ENCODE results near the gene OPCML. TPM values are rescaled to one million over a fixed set of nuclear protein-coding genes. Genes with fewer than 3 reads are reported as not detected.

The OPCML gene
- total RNA-seq, 1 donor, result not detected

GRCh38 chr11:133197425-133197824 lies 334.9 kb downstream of the OPCML start:
- TF ChIP-seq, protein P1, sequence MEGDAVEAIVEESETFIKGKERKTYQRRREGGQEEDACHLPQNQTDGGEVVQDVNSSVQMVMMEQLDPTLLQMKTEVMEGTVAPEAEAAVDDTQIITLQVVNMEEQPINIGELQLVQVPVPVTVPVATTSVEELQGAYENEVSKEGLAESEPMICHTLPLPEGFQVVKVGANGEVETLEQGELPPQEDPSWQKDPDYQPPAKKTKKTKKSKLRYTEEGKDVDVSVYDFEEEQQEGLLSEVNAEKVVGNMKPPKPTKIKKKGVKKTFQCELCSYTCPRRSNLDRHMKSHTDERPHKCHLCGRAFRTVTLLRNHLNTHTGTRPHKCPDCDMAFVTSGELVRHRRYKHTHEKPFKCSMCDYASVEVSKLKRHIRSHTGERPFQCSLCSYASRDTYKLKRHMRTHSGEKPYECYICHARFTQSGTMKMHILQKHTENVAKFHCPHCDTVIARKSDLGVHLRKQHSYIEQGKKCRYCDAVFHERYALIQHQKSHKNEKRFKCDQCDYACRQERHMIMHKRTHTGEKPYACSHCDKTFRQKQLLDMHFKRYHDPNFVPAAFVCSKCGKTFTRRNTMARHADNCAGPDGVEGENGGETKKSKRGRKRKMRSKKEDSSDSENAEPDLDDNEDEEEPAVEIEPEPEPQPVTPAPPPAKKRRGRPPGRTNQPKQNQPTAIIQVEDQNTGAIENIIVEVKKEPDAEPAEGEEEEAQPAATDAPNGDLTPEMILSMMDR (IDR thresholded peaks at IDR 0.05; ENCODE audit: insufficient read depth, low read depth, low read length), result no peak
- H3K4me3 ChIP-seq (ENCODE audit: low read depth, low read length), result no peak overlapping the region
- DNase-seq (ENCODE audit: low read depth), result no peak

DNA sequence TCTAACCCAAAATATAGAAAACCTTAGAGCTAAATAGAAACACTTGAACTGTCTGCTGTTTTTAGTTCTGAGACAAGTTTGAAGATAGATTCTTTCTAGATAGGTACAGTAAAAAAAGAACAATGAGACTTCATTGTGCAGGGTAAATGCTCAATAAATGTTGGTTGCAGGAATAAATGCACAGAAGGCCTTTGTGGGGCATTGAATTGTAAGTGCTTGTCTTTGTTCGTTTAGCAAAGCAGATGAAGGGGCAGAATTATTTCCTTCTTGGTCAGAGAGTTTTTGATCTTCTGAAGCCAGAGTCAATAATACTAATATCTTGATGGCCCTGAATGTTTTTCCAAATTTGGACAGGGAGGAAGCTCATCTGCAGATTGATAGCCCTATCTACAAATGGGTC lies 340.4 kb downstream of the OPCML start:
- no peak for DNase-seq (ENCODE audit: low read depth)
- TF ChIP-seq, protein P1 (IDR thresholded peaks at IDR 0.05; ENCODE audit: insufficient read depth, low read depth, low read length), result no peak
- no peak overlapping the region for H3K4me3 ChIP-seq (ENCODE audit: low read depth, low read length)

GRCh38 chr11:133181667-133182066 lies 350.6 kb downstream of the OPCML start:
- DNase-seq (ENCODE audit: low read depth), result no peak
- H3K4me3 ChIP-seq (ENCODE audit: low read depth, low read length), result no peak overlapping the region
- TF ChIP-seq, protein P1 (IDR thresholded peaks at IDR 0.05; ENCODE audit: insufficient read depth, low read depth, low read length), result no peak

- DNase-seq (ENCODE audit: low read depth), result no peak
- no peak overlapping the region for H3K4me3 ChIP-seq (ENCODE audit: low read depth, low read length)
- TF ChIP-seq, protein P1 (IDR thresholded peaks at IDR 0.05; ENCODE audit: insufficient read depth, low read depth, low read length), result no peak
Observed at GRCh38 chr11:133181066-133181465, 351.2 kb downstream of the OPCML start.

DNA sequence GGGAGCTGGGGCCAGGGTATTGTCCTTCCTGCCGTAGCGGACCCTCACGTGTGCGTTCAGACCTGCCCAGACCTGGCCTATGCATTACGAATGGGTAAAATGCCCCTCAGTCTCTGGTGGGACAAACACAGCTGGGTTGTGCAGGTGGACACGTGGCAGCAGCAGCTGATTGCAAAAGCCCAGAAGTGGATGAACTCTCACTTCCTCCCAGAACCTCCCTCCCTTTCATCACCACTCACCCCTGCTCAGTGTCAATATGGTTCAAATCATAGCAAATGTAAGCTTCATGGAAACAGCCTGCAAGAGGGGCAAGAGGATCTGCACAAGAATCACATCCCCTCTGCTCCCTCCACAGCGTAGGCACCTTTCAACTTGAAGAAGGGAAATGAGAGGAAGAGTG lies 352.1 kb downstream of the OPCML start:
- DNase-seq (ENCODE audit: low read depth), result no peak
- H3K4me3 ChIP-seq (ENCODE audit: low read depth, low read length), result no peak overlapping the region
- TF ChIP-seq, protein P1 (IDR thresholded peaks at IDR 0.05; ENCODE audit: insufficient read depth, low read depth, low read length), result no peak

DNA sequence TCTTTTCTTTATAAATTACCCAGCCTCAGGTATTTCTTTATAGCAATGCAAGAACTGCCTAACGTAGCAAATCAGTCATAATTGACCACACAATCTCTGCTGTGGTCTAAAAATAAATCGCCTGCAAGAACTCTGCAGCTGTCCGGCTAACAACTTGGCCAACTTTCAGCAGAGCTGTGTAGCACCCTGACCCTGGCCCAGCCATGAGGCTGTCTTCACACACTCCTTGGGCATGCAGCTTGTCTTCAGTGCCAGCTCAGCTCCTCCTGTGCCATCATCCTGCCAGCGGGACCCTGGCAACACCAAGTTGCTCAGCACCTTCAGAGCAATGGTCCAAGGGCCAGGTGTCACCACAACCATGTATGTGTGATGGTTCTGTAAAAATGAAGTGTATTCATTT lies 355.6 kb downstream of the OPCML start:
- no peak overlapping the region for H3K4me3 ChIP-seq (ENCODE audit: low read depth, low read length)
- DNase-seq (ENCODE audit: low read depth), result no peak
- TF ChIP-seq, protein P1 (IDR thresholded peaks at IDR 0.05; ENCODE audit: insufficient read depth, low read depth, low read length), result no peak

GRCh38 chr11:133175103-133175502 lies 357.2 kb downstream of the OPCML start:
- no peak overlapping the region for H3K4me3 ChIP-seq (ENCODE audit: low read depth, low read length)
- TF ChIP-seq, protein P1 (IDR thresholded peaks at IDR 0.05; ENCODE audit: insufficient read depth, low read depth, low read length), result no peak
- no peak for DNase-seq (ENCODE audit: low read depth)
